HepG2 (cell line): ENCODE data around the gene DHX30. TPM values are rescaled to one million over a fixed set of nuclear protein-coding genes. Genes with fewer than 3 reads are reported as not detected.

Source experiments
- ATAC-seq: fragments of 200-7000 bp; cut with Tn5 transposase; 3 replicates; pipeline ENCODE4 v1.9.1; 2020; ENCODE audit warnings: mild to moderate bottlenecking, moderate library complexity
- BruUV-seq: library from RNA; stranded (reverse); fragments of 400-500 nt; replicated peaks from 2 replicates; lab custom pipeline; 2021; lab: Mats Ljungman, UMichigan
- CTCF ChIA-PET: fragments of 300-600 bp; formaldehyde crosslinking; extraction: SDS; loops from one replicate; lab custom pipeline; 2021; ENCODE audit warnings: low total read pairs, inconsistent platforms, low intra/inter-chr PET ratio; lab: Yijun Ruan, JAX
- POLR2A ChIA-PET: fragments of 350-600 bp; sonication (Branson Sonifier 250); formaldehyde crosslinking; loops from one replicate; lab custom pipeline; 2020; ENCODE audit warnings: antibody characterized with exemption, inconsistent platforms; lab: Yijun Ruan, JAX
- DNase-seq: peaks from one replicate; pipeline ENCODE4 v3.0.0-alpha.2; 2015; ENCODE audit warnings: low spot score
- FAIRE-seq: peaks from 3 replicates; lab custom pipeline; 2011; peaks lifted over from hg19 to GRCh38; lab: Jason Lieb, UNC
- H2AFZ ChIP-seq: one replicate; pipeline ENCODE4 v1.6.1; 2011; ENCODE audit warnings: low read length, inconsistent platforms
- H3K27ac ChIP-seq: fragments of 300-600 bp; 3 replicates; pipeline ENCODE4 v1.8.0; 2011; ENCODE audit warnings: mixed run types, mild to moderate bottlenecking, mixed read lengths, low read length, inconsistent platforms; ENCODE audit not compliant: insufficient read depth; ENCODE audit errors: extremely low read length
- H3K27me3 ChIP-seq, 2 experiments: fragments of 200-600 bp in 1 of 2; 2 replicates in 1 of 2; 3 replicates in 1 of 2; pipeline versions ENCODE4 v1.6.0 to v1.8.0; 2011; ENCODE audit warnings: low read length in 2 of 2, mild to moderate bottlenecking in 2 of 2, moderate library complexity in 2 of 2, inconsistent platforms in 1 of 2; ENCODE audit not compliant: insufficient read depth in 2 of 2, control insufficient read depth in 1 of 2
- H3K36me3 ChIP-seq, 2 experiments: fragments of 200-600 bp in 1 of 2; replicated peaks in 1 of 2; 2 replicates in 1 of 2; 3 replicates in 1 of 2; pipeline versions ENCODE4 v1.5.1 to v1.8.0; 2011; ENCODE audit warnings: low read length in 2 of 2, inconsistent platforms in 1 of 2; ENCODE audit not compliant: insufficient read depth in 2 of 2, control insufficient read depth in 1 of 2
- H3K4me1 ChIP-seq: 2 replicates; pipeline ENCODE4 v1.5.1; 2012; ENCODE audit warnings: low read length, inconsistent platforms; ENCODE audit not compliant: insufficient read depth
- H3K4me2 ChIP-seq: 2 replicates; pipeline ENCODE4 v1.6.0; 2011; ENCODE audit warnings: low read depth, low read length, inconsistent platforms
- H3K4me3 ChIP-seq, 3 experiments: fragments of 200-600 bp in 1 of 3; sonication (generic), shearing (Covaris generic) in 1 of 3; replicated peaks in 1 of 3; 2 replicates each; pipeline ENCODE4 v1.5.1; 2011 to 2016; ENCODE audit warnings: low read length in 3 of 3, inconsistent platforms in 2 of 3, low read depth in 2 of 3, mild to moderate bottlenecking in 2 of 3, control low read depth in 1 of 3, mixed read lengths in 1 of 3; ENCODE audit not compliant: insufficient read depth in 1 of 3
- H3K79me2 ChIP-seq: one replicate; pipeline ENCODE4 v1.6.1; 2011; ENCODE audit warnings: low read length, inconsistent platforms; ENCODE audit not compliant: insufficient read depth
- H3K9ac ChIP-seq: 2 replicates; pipeline ENCODE4 v1.6.0; 2011; ENCODE audit warnings: mild to moderate bottlenecking, low read depth, low read length, inconsistent platforms; ENCODE audit not compliant: insufficient read depth
- H3K9me3 ChIP-seq: 2 replicates; pipeline ENCODE4 v1.5.1; 2012; ENCODE audit warnings: mild to moderate bottlenecking, low read length
- H4K20me1 ChIP-seq: 2 replicates; pipeline ENCODE4 v1.6.0; 2011; ENCODE audit warnings: inconsistent platforms, mild to moderate bottlenecking, low read length, moderate library complexity; ENCODE audit not compliant: insufficient read depth
- CERS6 ChIP-seq: sonication (generic); formaldehyde crosslinking; IDR thresholded peaks from 2 replicates; pipeline ENCODE4 v1.5.0; 2020; ENCODE audit warnings: missing genetic modification reagents
- EHMT2 ChIP-seq: fragments of 200-600 bp; sonication (generic); IDR thresholded peaks from 2 replicates; pipeline ENCODE4 v1.7.0; 2017; ENCODE audit warnings: antibody characterized with exemption, low read depth, low read length, borderline replicate concordance
- GRHL1 ChIP-seq: sonication (generic); formaldehyde crosslinking; conservative IDR thresholded peaks from 2 replicates; pipeline ENCODE4 v1.8.0; 2022; ENCODE audit warnings: missing genetic modification reagents
- MED1 ChIP-seq: sonication (generic); formaldehyde crosslinking; IDR thresholded peaks from 2 replicates; pipeline ENCODE4 v1.4.0; 2020; ENCODE audit warnings: missing genetic modification reagents
- PHB2 ChIP-seq: fragments of 450-650 bp; IDR thresholded peaks from 2 replicates; pipeline ENCODE4 v1.6.1; 2018; ENCODE audit not compliant: partially characterized antibody
- RERE ChIP-seq: IDR thresholded peaks from 2 replicates; pipeline ENCODE4 v1.6.1; 2016; ENCODE audit warnings: low read depth, missing genetic modification reagents, missing compliant biosample characterization
- RXRB ChIP-seq: IDR thresholded peaks from 2 replicates; pipeline ENCODE4 v1.6.1; 2016; ENCODE audit warnings: borderline replicate concordance, missing genetic modification reagents, missing compliant biosample characterization
- SETDB1 ChIP-seq: sonication (generic); formaldehyde crosslinking; IDR thresholded peaks from 2 replicates; pipeline ENCODE4 v1.5.1; 2020; ENCODE audit warnings: missing genetic modification reagents, mild to moderate bottlenecking, borderline replicate concordance
- SIX1 ChIP-seq: sonication (generic); formaldehyde crosslinking; IDR thresholded peaks from 2 replicates; pipeline ENCODE4 v1.4.0; 2020; ENCODE audit warnings: missing genetic modification reagents, borderline replicate concordance
- SMC3 ChIP-seq: IDR thresholded peaks from 2 replicates; pipeline ENCODE4 v1.6.1; 2011; ENCODE audit warnings: low read length, improper control_type of control experiment
- ZBTB38 ChIP-seq: sonication (generic); formaldehyde crosslinking; IDR thresholded peaks from 2 replicates; pipeline ENCODE4 v1.5.1; 2020; ENCODE audit warnings: mild to moderate bottlenecking, missing genetic modification reagents
- ZNF224 ChIP-seq: sonication (generic); formaldehyde crosslinking; IDR thresholded peaks from 2 replicates; pipeline ENCODE4 v1.5.0; 2020; ENCODE audit warnings: mild to moderate bottlenecking, missing genetic modification reagents
- ZNF317 ChIP-seq: sonication (generic); formaldehyde crosslinking; IDR thresholded peaks from 2 replicates; pipeline ENCODE4 v1.5.0; 2020; ENCODE audit warnings: mild to moderate bottlenecking, missing genetic modification reagents
- ZNF7 ChIP-seq: IDR thresholded peaks from 2 replicates; pipeline ENCODE4 v1.6.1; 2016; ENCODE audit warnings: missing biosample characterization, missing genetic modification reagents
- ZSCAN30 ChIP-seq: sonication (generic); formaldehyde crosslinking; IDR thresholded peaks from 2 replicates; pipeline ENCODE4 v1.5.0; 2020; ENCODE audit warnings: mild to moderate bottlenecking, missing genetic modification reagents
- WGBS: methylation state at CpG from one replicate; pipeline ENCODE4 v1.1.6; 2017; ENCODE audit warnings: low lambda C conversion rate; 5-methylcytosine and 5-hydroxymethylcytosine counted together
- in situ Hi-C: cut with HindIII; loops from 2 replicates; pipeline ENCODE4 v1.10.0; 2017; ENCODE audit warnings: low pct_unique_long_range_greater_than_20kb; ENCODE audit not compliant: extremely low pct_ligation_motif_present
- intact Hi-C: fragments of 100-400 bp; cut with micrococcal nuclease; formaldehyde crosslinking; loops from one replicate; pipeline ENCODE4 v1.10.0; 2022; ENCODE audit not compliant: unreplicated experiment
- polyA plus RNA-seq, 8 experiments: library from polyadenylated mRNA; depleted of rRNA in 3 of 8; stranded (reverse) in 7 of 8; unstranded in 1 of 8; fragments of >200 nt; fragmentation: Illumina TruSeq in 4 of 8; extraction: Trizol in 4 of 8; gene quantifications; 2 replicates each; pipeline versions ENCODE4 v1.2.1 to v1.2.3, GENCODE V29; 2011 to 2016; ENCODE audit warnings: low read depth in 4 of 8, missing spikeins in 1 of 8, mixed read lengths in 1 of 8; ENCODE audit not compliant: insufficient read depth in 1 of 8
- total RNA-seq, 5 experiments: library from RNA; depleted of rRNA; stranded (reverse); fragments of >200 nt; fragmentation: Illumina TruSeq; extraction: Trizol; gene quantifications; 2 replicates each; pipeline ENCODE4 v1.2.3, GENCODE V29; 2016; ENCODE audit warnings: low read depth in 1 of 5

Gene DHX30
- total and polyA plus RNA-seq, 2 of the 13 experiments (the other 11 are each of a cell fraction or from before 2014, with no cell fraction given), result 30.6 to 59.4 TPM

- TF ChIP-seq RERE (no peak), ZNF224 (CRISPR knock-in tag) (no peak), ZNF317 (CRISPR knock-in tag) (no peak), SIX1 (CRISPR knock-in tag) (no peak), ZSCAN30 (CRISPR knock-in tag) (no peak), RXRB (no peak)
- TF ChIP-seq, all 625 proteins: peak for 0
Observed at GRCh38 chr3:47813551-47814177, 10.7 kb downstream of the DHX30 start (continued).

GRCh38 chr3:47817609-47818008 lies 14.7 kb downstream of the DHX30 start:
- Histone ChIP-seq H3K79me2 (no peaks in the 10 kb centered on the region), H3K9me3 (no peaks in the 10 kb centered on the region), H3K9ac (no peak overlapping the region), H3K4me1 (no peaks in the 10 kb centered on the region), H3K4me3 (no peak overlapping the region), H3K36me3 (peaks cover 2 to 18% of the 10 kb centered on the region in 2 experiments; a peak in 4 of 5 replicates), H4K20me1 (no peaks in the 10 kb centered on the region), H2AFZ (no peak overlapping the region), H3K27ac (no peak overlapping the region), H3K4me2 (no peak overlapping the region), H3K27me3 (no peaks in the 10 kb centered on the region)
- POLR2A ChIA-PET, result no interaction called here
- in situ Hi-C loops, result no loop called here
- DNase-seq (no peak), FAIRE-seq (no peak), ATAC-seq (no peak)
- WGBS, result 100% methylated on average over 5 of the region's 7 CpGs
- CTCF ChIA-PET, result no interaction called here
- no TSS peak for BruUV-seq
- intact Hi-C loops, result no loop called here
- no peak for TF ChIP-seq SMC3
- no peak for TF ChIP-seq PHB2
- TF ChIP-seq MED1 (CRISPR knock-in tag), result no peak
- no peak for TF ChIP-seq CERS6 (CRISPR knock-in tag)
- no peak for TF ChIP-seq SETDB1
- no peak for TF ChIP-seq GRHL1 (CRISPR knock-in tag)
- TF ChIP-seq ZBTB38 (CRISPR knock-in tag), result no peak
- no peak for TF ChIP-seq ZNF7 (CRISPR knock-in tag)
- no peak for TF ChIP-seq EHMT2
